Gastrocnemius medialis (tissue), 4 donors: ENCODE measurements around the gene DYNC2I2. TPM values are rescaled to one million over a fixed set of nuclear protein-coding genes. Genes with fewer than 3 reads are reported as not detected.
"Not testable (repeated sequence)": the region's sequence is repeated elsewhere in the genome, so short reads cannot be mapped to it uniquely, and the experiment has no call there.

Experiments
- ATAC-seq, 2 donors: fragments of 150-250 bp; one replicate each; pipeline ENCODE4 v1.9.1; 2016
- DNase-seq, 2 donors: peaks; one replicate each; pipeline ENCODE4 v3.0.0-alpha.2; 2019
- H3K27ac ChIP-seq, 4 donors: fragments of 200-600 bp; sonication (generic); 1 replicate in 1 of 4; 2 replicates in 3 of 4; pipeline ENCODE4 v1.5.1; 2016 to 2018; ENCODE audit warnings: mild to moderate bottlenecking in 2 of 4, moderate library complexity in 1 of 4
- H3K27me3 ChIP-seq, 3 donors: fragments of 200-600 bp; sonication (generic) in 2 of 3; 1 replicate in 1 of 3; 2 replicates in 2 of 3; pipeline versions ENCODE4 v1.5.1 to v1.6.0; 2016 to 2019; ENCODE audit warnings: mild to moderate bottlenecking in 1 of 3, moderate library complexity in 1 of 3
- H3K36me3 ChIP-seq, 2 donors: fragments of 200-600 bp; sonication (generic) in 1 of 2; one replicate each; pipeline ENCODE4 v1.5.1; 2017 to 2018
- H3K4me1 ChIP-seq, 2 donors: fragments of 200-600 bp; sonication (generic) in 1 of 2; one replicate each; pipeline ENCODE4 v1.5.1; 2016 to 2017; ENCODE audit warnings: mild to moderate bottlenecking in 2 of 2
- H3K4me3 ChIP-seq, 4 donors: fragments of 200-600 bp; sonication (generic) in 3 of 4; 1 replicate in 1 of 4; 2 replicates in 3 of 4; pipeline ENCODE4 v1.5.1; 2016 to 2019; ENCODE audit warnings: mild to moderate bottlenecking in 2 of 4
- H3K9me3 ChIP-seq, 3 donors: fragments of 200-600 bp; sonication (generic) in 2 of 3; 1 replicate in 1 of 3; 2 replicates in 2 of 3; pipeline ENCODE4 v1.5.1; 2016 to 2019
- CTCF ChIP-seq, 5 experiments: fragments of 450-650 bp in 3 of 5; fragments of 200-600 bp in 2 of 5; sonication (generic) in 2 of 5; IDR thresholded peaks in 4 of 5; conservative IDR thresholded peaks in 1 of 5; 1 replicate in 4 of 5; 2 replicates in 1 of 5; pipeline ENCODE4 v1.5.1; 2016 to 2019; ENCODE audit warnings: antibody characterized with exemption in 5 of 5, mild to moderate bottlenecking in 3 of 5, moderate library complexity in 3 of 5
- POLR2A ChIP-seq, 2 donors: fragments of 450-650 bp; IDR thresholded peaks; one replicate each; pipeline ENCODE4 v1.6.1; 2017; ENCODE audit warnings: antibody characterized with exemption in 2 of 2, mild to moderate bottlenecking in 2 of 2, moderate library complexity in 2 of 2
- in situ Hi-C, 4 donors: fragments of 200-750 bp; cut with MboI; loops; one replicate each; pipeline versions ENCODE4 v1.15.0 to v1.8.0; 2017; ENCODE audit warnings: low sequenced_read_pairs in 4 of 4
- intact Hi-C: fragments of 100-400 bp; cut with DNase I; formaldehyde crosslinking; loops from one replicate; pipeline ENCODE4 v1.15.1; 2023; ENCODE audit warnings: low total_unique reads
- total RNA-seq, 4 donors: library from RNA; depleted of rRNA; stranded (reverse); fragments of >200 nt; gene quantifications; one replicate each; pipeline versions ENCODE4 v1.1.0 to v1.2.3, GENCODE V29; 2016

The DYNC2I2 gene
- total RNA-seq, 4 donors from 2014 or later, result 11.4 to 29.1 (median 21.1) TPM

GRCh38 chr9:128677794-128678193, 21.1 kb upstream of the DYNC2I2 start:
- no peak overlapping the region for H3K27ac ChIP-seq
- no peak overlapping the region for H3K4me3 ChIP-seq
- ATAC-seq (no peak), DNase-seq (no peak)
- in situ Hi-C loops, result no loop called here
- H3K9me3 ChIP-seq, result no peaks in the 10 kb centered on the region
- no peaks in the 10 kb centered on the region for H3K4me1 ChIP-seq
- H3K27me3 ChIP-seq, result no peaks in the 10 kb centered on the region
- intact Hi-C loops, result no loop called here
- TF ChIP-seq CTCF (IDR thresholded peaks at IDR 0.05 in 4 of 5, conservative IDR thresholded peaks at IDR 0.05 in 1 of 5) (no peak), POLR2A (IDR thresholded peaks at IDR 0.05) (no peak)
- no peaks in the 10 kb centered on the region for H3K36me3 ChIP-seq

GRCh38 chr9:128675382-128675781, 18.7 kb upstream of the DYNC2I2 start:
- intact Hi-C loops, result no loop called here
- ATAC-seq, result no peak
- Histone ChIP-seq H3K36me3 (no peaks in the 10 kb centered on the region), H3K27me3 (no peaks in the 10 kb centered on the region), H3K9me3 (no peaks in the 10 kb centered on the region), H3K4me3 (no peak overlapping the region), H3K4me1 (no peaks in the 10 kb centered on the region), H3K27ac (no peak overlapping the region)
- TF ChIP-seq CTCF (IDR thresholded peaks at IDR 0.05 in 4 of 5, conservative IDR thresholded peaks at IDR 0.05 in 1 of 5), result no peak
- no peak for TF ChIP-seq POLR2A (IDR thresholded peaks at IDR 0.05)
- in situ Hi-C loops, result no loop called here
- DNase-seq, result no peak

DNA sequence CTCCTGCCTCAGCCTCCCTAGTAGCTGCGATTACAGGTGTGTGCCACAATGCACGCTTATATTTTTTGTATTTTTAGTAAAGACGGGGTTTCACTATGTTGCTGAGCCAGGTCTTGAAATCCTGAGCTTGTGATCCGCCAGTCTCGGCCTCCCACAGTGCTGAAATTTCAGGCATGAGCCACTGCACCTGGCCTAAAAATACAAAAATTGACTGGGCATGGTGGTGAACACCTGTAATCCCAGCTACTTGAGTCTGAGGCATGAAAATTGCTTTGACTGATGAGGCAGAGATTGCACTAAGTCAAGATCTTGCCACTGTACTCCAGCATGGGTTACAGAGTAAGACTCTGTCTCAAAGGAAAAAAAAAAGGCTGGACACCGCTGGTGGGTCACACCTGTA, 13.1 kb upstream of the DYNC2I2 start:
- ATAC-seq (no peak), DNase-seq (no peak)
- Histone ChIP-seq H3K4me1 (no peaks in the 10 kb centered on the region), H3K27me3 (no peaks in the 10 kb centered on the region), H3K4me3 (no peak overlapping the region), H3K9me3 (no peaks in the 10 kb centered on the region), H3K27ac (no peak overlapping the region), H3K36me3 (no peaks in the 10 kb centered on the region)
- in situ Hi-C loops, result no loop called here
- intact Hi-C loops, result no loop called here
- TF ChIP-seq CTCF (IDR thresholded peaks at IDR 0.05 in 4 of 5, conservative IDR thresholded peaks at IDR 0.05 in 1 of 5) (no peak), POLR2A (IDR thresholded peaks at IDR 0.05) (no peak)

DNA sequence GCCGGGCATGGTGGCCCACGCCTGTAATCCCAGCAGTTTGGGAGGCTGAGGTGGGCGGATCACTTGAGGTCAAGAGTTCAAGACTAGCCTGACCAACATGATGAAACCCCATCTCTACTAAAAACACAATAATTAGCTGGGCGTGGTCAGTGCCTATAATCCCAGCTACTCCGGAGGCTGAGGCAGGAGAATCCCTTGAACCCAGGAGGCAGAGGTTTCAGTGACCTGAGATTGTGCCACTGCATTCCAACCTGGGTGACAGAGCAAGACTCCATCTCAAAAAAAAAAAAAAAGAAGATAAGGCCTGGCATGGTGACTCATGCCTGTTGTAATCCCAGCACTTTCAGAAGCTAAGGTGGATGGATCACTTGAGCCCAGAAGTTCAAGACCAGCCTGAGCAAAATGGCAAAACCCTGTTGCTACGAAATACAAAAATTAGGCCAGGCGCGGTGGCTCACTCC, 9.9 kb upstream of the DYNC2I2 start:
- H3K36me3 ChIP-seq, H3K9me3 ChIP-seq, H3K4me3 ChIP-seq, H3K27me3 ChIP-seq, intact Hi-C loops, H3K4me1 ChIP-seq, ATAC-seq, H3K27ac ChIP-seq, DNase-seq, in situ Hi-C loops: not testable (repeated sequence)

- intact Hi-C loops, result loop anchor here (2.0 kb wide), 2 partner anchors 23 to 49 kb away; no protein-coding TSS in a partner anchor
- no peaks in the 10 kb centered on the region for H3K4me1 ChIP-seq
- no peaks in the 10 kb centered on the region for H3K36me3 ChIP-seq
- H3K27ac ChIP-seq, result no peak overlapping the region
- no peak for ATAC-seq
- no peaks in the 10 kb centered on the region for H3K9me3 ChIP-seq
- in situ Hi-C loops, result no loop called here
- DNase-seq, result no peak
- TF ChIP-seq POLR2A (IDR thresholded peaks at IDR 0.05) (no peak), CTCF (IDR thresholded peaks at IDR 0.05 in 4 of 5, conservative IDR thresholded peaks at IDR 0.05 in 1 of 5) (no peak)
- no peak overlapping the region for H3K4me3 ChIP-seq
- no peaks in the 10 kb centered on the region for H3K27me3 ChIP-seq
Measured at GRCh38 chr9:128657796-128658195, 1.1 kb upstream of the DYNC2I2 start.
